ENCODE data around the gene HNRNPL.
A peak's percentile ranks its signal among the peaks of the same experiment; 100 is the strongest.

Gene HNRNPL

DNA sequence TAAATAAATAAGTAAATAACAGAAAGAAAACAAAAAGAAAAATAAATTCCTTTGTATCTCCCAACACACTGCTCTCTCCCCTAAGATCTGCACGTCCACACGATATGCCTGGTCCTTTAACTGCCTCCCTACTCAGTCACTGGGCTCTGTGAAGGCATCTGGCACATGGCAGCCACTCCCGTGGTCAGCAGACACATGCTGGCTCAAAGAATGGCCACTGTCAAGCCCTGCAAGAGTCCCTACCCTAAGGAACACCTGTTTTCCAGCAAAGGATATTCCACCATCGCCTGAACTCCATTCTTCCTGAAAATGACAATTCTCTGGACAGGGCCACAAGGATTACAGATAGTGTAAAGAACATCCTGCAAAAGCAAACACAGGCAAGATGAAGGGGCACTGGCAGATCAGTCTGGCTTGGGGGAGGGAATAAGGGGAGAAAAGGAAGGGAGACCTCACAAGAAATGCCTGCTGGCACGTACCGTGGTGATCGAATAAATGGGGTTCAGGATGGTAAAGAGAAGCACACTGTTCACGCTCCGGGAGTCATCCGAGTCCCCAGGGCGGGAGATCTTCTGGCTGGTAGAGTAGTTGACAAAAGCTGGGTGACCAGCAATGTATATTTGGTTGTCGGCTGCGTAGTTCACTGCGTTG is 4.3 kb downstream of the HNRNPL start:
- DNase-seq (ENCODE audit: low spot score): no peak

DNA sequence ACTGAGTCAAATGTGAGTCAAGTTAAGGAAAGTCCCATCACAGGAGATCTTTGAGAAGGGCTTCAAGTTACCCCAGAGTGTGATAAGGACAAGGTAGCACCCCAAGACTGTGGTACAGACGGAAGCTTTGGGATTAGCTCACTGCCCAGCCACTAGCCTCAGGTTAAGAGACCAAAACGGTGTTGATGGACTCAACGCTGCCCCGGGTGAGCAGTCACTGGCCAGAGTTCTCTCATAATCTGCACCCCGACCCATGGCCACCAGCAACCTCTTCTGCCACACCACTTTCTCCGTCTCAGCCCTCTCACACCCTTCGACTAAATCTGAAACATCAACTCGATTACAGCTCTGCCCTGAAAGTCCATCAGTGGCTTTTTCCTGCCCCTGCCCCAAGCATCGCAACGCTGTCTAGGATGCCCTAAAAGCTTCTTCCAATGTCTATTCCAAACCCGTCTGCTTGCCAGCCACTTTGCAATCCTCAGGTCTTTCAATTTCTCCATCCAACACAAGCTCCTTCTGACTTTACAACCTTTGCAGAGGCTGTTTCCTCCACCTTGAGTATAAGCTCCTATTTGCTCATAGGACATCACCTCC is 5.6 kb downstream of the HNRNPL start:
- no peak for DNase-seq (ENCODE audit: low spot score)

DNA sequence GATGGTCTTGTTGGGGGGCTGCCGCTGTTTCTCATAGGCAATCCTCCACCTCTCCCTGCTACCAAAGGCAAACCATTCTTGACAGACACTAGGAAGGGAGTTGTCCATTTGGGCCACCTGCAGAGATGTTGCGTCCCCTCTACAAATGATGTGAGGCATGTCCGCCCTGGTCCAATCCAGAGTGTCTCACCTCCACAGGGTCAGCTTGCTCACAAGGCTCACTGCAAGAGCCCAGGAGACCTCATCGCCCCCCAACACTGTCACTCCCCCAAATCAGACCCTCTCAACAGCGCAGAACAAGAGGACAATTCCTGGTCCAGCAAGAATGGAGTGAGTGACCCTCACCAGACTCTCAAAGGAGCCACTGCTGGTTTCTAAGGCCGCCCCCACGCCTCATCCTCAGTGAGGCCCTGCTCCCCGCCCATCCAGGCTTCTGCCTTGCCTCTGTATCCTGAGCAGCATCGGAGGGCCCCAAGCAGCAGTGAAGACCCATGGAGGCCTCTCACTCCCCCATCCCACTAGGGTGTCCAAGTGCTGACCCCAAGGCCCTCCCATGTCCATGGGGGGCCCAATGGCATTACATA is 6.5 kb downstream of the HNRNPL start:
- no peak for DNase-seq (ENCODE audit: low spot score)

DNA sequence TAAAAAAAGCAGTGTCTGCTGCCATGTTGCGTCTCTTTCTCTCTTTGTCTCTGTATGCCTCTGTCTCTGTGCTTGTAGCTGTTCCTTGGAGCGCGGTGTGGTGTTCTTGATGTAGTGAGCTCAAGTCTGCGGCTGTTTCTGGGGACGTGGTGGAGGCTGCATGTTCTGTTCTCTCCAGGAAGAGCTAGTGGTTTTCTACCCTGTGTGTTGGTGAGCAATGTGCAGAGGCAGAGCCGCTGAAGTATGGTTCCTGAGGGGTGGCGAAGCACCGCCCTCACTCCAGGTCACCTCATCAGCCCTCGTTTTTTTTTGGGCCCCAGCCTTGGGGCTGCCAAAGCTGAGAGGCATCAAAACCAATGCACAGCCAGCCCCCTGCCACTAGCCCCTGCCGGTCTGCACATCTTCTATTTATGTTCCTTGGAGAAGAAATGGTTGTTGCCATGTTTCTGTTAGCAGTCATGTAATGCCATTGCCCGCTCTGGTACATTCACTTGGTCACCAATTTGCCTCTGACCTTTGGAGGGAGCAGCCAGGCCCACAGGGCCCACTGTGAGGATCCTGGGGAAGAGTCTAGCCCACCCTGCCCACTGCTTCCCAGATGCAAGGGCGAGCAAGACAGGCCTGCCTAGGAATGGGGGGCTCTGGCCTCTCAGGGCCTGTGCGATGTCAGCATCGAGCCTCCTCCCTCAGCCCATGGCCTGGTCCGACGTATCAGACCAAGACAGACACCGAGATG is 7.2 kb downstream of the HNRNPL start:
- peak; percentile 81 for DNase-seq (ENCODE audit: low spot score)

DNA sequence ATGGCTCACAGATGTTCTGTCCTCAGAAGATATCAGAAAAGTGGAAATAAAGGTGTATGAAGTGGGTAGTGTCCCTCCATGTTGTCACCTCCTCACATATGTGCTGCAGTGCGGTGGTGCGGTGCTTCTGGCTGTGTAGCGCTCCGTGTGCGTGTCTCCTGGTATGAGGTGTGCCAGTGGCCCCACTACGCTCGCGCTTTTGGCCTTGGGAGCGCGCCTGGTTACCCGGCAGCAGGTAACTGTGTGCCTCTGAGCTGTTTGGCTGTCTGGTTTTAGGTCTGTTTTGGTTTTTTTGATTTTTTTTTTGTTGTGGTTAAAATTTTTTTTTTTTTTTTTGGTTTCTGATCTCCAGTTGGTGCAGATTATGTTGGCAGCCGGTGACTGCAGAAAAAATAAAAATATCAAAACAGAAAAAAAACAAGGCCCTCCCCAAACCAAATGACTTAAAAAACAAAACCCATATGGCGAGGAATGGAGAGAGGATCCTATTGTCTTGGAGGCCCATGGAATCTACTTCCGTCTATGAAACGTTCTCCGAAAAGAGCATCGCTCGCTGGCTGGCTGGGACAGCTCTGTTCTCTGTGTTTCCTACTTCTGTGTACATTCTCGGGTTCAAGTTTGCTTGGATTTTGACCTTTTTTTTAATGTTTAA is 7.9 kb downstream of the HNRNPL start:
- DNase-seq (ENCODE audit: low spot score): peak; percentile 66

DNA sequence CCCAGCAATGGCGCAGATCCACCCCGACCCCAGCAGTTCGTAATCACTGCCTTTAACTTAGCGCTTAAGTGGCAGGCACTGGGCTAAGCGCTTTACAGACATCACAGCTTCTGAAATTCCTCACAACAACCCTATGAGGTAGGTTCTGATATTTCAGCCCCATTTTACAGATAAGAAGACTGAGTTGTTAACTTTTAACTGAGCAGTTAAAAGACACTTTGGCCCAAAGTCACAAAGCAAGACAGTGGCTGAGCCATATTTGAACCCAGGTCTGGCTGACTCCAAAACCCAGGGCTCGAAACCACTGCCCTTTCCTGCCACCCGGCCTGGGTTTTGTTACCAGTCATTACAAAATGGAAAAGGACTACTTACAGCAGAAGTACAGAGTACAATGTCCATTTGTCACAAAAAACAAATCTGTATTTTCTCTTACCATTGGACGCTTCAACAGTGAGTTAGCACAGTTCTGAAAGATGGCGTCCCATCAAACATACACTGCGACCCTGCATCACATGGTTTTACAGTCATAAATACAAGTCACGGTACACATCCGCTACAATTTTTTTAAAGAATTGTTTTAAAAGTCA is 8.5 kb downstream of the HNRNPL start:
- no peak for DNase-seq (ENCODE audit: low spot score)

DNA sequence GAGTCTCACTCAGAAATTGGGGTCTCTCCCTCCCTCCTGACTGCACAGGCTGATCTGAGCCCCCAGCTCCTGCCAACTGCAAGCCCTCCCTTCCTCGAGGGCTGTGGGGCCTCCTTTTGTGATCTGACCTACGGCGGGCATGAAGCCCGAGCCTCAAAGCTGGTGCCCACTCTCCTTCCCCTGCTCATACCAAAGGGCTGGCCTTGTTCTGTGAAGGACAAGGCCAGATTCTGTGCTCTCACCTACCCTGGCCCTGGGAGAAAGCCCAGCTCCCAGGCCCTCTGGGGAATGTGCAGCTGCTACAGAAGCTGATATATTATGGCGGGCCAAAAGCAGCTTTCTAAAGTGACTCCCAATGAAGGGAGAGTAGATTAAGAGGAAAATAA is 9.2 kb downstream of the HNRNPL start:
- no peak for DNase-seq (ENCODE audit: low spot score)

DNA sequence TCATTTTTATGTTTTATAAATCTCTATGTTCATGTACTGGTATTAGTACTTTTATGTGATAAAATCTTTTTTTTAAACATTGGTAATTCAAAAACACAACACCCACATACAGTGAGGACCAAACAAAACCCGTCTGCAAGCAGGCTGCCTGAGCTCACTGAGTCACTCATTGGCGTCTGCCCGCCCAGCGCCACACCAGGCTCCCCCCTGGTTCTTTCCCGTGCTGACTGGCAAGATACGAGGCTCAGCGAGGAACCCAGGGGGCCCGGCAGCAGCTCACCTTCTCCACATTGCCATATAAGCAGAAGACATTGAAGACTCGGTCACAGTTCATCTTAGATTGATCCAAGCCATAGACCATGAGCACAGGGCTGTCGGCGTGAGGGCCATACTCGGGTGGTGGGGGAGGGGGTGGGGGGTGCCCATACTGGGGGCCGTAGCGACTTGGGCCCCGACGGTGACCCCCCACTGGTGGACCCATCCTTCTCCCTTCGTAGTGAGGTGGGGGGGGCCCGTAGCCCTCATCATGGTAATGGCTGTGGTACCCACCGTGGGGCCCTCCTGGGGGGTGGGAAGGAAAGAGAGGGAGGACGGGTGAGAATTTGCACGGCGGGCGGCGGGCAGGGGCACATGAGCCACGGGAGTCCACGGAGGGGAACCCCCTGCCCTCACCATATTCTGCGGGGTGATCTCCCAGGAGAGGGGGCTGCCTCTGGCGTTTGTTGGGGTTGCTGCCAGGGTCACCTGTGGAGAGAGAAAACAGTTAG is 9.8 kb downstream of the HNRNPL start:
- DNase-seq (ENCODE audit: low spot score): no peak

DNA sequence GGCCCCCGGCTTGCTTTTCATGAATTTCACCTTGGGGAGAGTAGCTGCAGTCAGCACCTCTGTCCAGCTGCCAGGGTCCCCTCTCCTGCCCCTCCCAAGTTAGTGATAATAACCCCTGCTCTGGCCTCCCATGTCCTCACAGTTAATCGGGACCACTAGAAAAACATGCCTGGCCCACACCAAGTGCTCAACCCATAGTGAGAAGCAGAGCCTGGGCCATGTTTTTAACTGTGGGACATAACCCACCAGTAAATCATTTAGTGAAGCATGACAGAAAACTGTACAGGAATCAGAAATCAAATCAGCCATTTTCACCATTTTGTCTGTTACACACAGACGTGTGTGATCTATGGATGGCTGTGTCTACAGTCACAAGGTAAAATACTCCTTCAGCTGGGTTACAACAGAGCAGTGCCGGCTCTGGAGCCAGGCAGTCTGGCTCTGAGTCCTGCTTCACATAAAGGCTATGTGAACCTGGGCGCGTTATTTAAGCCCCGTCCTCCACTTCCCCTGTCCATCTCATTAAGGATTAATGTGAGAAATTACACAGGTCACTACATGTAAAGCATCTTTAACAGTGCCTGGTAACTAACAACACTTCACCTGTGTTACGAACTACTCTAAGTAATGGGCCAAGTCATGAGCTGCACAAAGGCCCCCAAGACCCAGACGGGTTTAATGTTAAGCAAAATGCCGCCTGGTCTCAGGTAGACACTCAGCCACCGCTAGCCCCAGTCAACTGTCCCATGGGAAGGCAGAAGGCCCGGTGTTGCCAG is 10.6 kb downstream of the HNRNPL start:
- DNase-seq (ENCODE audit: low spot score): no peak

DNA sequence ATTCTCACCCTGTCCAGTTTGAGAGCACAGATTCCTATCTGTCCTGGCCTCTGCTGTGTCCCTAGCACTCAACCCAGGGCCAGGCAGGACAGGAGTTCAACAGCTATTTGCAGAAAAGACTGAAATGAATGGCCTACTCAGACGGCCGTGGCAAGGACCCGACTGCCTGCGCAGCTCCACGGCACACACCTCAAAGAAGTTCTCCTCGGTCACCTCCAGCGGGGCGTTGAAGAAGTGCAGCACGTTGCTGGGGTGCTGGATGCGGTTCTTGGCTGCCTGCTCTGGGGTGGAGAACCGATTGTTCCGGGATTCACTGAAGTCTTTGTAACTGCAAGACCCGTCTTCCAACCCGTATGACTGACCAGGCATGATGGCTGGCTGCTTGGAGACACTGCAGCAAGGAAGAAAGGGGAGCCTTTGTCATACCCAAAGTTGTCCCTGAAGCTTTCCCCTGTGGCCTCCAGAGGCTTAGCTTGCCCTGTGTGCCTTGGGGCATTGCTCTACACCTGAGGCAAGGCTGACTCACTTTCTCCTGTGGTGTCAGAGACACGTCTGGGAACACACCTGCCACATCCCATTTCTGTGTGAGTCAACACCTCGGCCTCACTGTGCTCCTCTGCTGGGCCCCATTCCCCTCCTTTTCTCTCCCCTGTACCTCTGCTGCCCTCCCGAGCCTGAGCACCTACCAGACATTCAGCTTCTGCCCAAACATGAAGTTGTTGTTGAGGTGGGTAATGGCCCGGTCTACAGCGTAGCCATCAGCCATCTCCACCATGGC is 11.4 kb downstream of the HNRNPL start:
- peak; percentile 41 for DNase-seq (ENCODE audit: low spot score)

DNA sequence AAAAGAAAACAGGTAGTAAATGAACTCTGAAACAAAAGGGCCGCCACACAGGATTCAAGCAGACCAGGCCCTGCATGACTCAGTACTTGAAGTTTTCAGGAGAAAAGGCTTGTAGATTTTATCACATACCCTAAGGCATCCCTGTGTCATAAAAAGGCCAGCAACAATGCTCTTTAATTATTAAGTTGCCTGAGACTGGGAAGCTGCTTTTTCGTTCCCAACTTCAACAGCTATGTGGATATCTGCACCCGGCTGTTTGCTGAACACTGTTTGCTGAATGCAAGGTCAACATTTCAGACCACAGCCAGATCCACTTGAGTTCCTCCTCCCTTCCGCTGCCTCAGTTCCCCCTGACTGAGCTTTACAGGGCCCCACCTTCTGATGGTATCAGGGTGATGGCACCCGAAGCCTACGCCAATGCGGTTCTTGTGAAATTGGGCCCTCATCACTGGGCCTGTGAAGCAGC is 12.1 kb downstream of the HNRNPL start:
- DNase-seq (ENCODE audit: low spot score): no peak

DNA sequence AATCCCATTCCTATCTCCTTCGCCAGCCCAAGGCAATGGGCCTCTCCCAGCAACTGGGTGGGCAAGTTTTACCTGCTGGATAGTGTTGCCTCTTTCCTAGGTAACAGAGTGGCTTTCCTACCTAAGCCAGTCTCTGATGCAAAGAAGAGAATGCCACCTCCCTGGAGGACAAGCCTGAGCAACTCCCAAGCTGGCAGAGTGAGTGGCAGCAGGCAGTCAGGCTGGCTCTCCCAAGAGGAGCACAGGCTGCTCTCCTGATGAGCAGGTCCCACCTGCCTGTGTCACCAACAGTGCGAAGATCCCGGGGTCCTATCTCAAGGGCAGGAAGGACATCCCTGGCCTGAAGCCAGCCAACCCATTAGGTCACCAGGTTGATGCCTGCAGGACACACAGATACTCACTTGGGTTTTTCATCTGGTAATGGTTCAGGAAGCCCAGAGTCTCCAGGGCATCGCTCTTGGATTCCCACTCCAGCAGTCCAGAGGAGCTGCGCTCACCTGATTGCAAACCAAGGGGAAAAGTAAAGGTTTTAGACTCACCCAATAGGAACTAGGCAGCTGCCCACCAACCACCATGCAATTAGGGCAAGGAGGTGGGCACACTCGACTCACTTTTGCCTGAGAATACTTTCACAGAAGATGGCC is 12.7 kb downstream of the HNRNPL start:
- no peak for DNase-seq (ENCODE audit: low spot score)

DNA sequence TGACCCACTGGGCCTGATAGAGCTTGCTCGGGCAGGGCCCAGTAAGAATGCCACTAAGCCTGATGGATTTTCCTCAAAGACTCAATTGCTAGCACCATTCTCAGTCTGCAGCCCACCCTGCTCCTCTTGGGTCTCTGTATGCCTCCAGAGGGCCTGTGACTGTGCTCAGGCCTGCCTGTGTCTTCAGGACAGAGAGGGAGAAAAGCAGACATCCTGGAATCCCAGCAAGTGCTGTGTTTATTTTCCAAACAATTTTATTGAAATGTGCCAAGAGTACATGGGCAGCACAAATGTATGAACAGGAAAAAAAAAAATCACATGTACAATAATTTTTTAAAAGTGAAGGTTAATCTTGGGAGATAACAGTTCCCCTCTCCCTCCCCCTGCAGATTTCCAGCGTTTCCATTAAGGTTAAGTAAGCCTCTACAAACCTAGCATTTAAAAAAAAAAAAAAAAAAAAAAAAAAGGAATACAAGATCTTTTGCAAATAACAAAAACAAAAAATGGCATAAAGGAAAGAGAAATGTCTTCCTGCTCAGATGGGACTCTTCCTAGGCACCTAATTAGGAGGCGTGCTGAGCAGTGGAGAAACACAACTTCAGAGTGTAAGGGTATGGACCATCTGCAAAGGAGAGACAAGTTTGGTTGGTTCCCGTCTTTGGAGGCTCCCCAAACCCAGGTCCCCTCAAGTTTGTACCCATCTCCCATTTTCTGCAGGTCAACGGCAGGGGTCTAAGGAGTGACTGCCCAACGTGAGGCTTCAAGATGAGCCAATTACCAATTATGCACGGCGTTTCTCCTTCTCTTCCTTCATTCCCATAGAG is 13.4 kb downstream of the HNRNPL start:
- no peak for DNase-seq (ENCODE audit: low spot score)

DNA sequence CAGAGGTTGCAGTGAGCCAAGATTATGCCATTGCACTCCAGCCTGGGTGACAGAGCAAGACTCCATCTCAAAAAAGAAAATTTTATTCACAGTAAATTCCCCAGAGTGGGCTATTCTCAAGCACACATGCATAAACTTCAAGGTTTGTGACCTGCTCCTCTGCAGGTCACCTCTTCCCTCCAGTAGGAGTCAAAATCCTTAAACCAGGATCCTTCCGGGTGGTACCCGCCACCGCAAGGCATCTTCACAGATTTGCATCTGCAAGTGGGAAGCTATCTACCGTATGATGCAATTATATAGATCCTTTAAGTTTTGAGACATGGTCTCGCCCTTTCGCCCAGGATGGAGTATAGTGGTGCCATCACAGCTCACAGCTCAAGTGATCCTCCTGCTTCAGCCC is 15.2 kb downstream of the HNRNPL start:
- no peak for DNase-seq (ENCODE audit: low spot score)

DNA sequence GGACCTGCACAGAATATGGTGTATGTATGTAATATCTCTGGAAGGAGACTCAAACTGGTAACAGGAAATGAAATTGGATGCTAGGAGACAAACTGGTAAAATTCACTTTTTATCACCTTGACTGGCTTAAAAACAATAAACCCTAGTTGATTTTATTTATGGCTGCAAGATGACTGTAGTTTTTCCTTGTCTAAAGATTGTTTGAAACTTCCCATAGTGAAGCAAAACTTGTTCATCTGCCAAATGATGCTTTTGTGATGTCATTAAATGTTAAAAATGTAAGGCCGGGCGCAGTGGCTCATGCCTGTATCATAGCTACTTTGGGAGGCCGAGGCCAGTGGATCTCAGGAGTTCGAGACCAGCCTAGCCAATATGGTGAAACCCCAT is 15.7 kb downstream of the HNRNPL start:
- no peak for DNase-seq (ENCODE audit: low spot score)

DNA sequence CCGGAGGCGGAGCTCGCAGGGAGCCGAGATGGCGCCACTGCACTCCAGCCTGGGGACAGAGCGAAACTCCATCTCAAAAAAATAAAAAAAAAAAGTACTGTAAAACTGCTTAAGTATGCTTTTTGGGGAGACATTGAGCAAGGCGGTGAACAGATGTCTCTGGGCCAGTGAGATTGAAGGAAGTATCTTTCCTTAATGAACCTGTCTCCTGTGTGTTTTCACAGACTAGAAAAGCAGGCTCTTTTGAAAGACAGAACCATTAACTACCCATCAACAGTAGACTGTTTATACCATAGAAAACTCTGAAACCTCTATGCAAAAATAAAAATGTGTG is 16.7 kb downstream of the HNRNPL start:
- no peak for DNase-seq (ENCODE audit: low spot score)

DNA sequence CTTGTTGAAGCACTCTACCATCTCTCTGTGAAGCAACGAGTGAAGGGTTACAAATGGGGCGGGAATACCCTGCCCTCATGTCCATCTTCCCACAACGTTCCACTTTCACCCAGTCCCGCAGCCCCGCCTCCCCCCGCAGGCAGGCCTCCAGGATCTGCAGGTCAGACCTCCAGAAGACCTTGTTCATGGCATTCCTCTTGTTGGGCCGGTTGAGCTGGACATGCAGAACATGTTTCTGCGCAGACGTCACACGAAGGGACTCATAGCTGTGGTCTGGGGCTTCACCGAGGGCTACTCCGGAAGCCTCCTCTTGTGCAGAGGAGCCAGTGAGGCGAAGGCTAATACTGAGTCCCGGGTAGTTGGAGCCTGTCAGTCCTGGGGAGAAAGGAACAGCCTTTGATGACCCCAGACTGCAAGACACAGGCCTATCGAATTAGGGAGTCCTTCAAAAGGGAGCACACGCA is 18.6 kb downstream of the HNRNPL start:
- no peak for DNase-seq (ENCODE audit: low spot score)

DNA sequence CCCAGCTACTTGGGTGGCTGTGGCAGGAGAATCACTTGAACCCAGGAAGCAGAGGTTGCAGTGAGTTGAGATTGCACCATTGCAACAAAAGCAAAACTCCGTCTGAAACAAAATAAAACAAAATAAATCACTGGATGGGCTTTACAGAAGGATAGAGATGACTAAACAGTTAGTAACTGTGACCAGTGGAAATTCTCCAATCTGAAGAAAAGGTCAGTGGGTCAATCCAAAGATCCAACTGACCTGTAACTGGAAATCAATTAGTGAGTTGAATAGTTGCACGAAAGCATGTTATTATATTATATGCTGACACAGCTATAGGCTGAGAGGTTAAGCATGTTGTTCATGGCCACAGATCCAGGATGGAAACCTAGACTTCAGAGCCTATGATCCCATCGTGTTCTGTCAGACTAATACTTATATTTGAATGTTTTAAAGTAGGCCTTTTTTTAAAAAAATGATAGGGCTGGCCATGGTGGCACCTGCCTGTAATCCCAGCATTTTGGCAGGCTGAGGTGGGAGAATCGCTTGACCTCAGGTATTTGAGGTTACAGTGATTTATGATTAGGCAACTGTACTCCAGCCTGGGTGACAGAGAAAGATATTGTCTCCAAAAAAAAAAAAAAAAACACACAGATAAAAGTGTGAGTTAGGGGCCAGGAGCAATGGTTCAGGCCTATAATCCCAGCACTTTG is 19.6 kb downstream of the HNRNPL start:
- DNase-seq (ENCODE audit: low spot score): no peak
